GM18861 (cell line): ENCODE results near the gene NME3.
"Not testable (repeated sequence)": the region's sequence is repeated elsewhere in the genome, so short reads cannot be mapped to it uniquely, and the experiment has no call there.

ENCODE experiments used
- ATAC-seq: cut with Tn5 transposase; IDR thresholded peaks from one replicate; pipeline ENCODE4 v1.9.1; 2021; ENCODE audit not compliant: unreplicated experiment

NME3 gene

DNA sequence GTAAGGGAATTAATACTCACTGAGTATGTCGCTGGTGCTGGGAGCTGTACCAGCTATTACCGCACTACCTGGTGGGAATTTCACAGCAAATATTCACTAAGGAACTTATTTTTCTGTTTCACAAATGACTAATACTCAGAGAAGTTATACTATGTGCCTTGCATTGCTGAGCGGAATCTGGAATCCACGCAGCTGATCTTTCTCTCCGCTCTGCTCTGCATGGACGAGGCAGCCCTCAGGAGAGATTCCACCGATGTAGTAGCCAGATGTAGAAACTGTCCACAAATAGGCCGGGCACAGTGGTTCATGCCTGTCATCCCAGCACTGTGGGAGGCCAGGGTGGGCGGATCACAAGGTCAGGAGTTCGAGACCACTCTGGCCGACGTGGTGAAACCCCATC, 17.1 kb downstream of the NME3 start:
- no peak for ATAC-seq

DNA sequence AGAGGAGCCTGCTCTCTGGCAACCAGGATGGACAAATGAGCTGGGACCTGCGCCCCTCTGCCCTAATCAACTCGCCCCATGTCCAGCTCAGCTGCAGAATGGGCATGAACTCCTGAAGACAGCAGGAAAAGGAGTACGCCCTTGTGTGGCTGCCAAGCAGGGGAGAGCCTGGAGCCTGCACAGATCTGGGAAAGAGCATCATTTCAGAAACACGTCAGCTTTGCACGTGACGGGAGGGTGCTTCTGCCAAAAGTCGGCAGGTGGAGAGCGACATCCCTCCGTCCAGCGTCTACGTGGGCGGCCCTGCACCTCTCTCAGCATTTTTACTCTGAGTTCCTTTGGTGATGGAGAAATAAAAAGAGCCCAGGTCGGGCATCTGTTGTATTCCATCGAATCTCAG, 18.5 kb downstream of the NME3 start:
- no peak for ATAC-seq

DNA sequence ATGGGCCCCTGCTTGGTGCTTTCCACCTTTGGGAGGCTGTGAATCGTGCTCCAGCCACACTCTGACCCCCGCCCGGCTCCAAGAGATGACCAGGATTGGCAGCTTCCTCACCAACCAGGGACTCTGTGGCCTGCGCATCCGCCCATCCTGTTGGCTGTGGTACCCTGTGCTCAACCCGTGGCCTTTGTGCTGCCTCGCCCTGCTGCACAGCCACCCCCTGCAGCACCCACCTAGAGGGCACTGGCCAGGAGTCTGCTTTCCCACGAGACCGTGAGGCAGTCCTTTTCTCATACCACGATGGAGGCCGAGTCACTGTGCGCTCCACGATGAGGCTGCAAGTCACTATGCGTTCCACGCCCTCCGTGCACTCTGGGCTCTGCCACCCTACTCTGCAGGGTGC, 19.4 kb downstream of the NME3 start:
- no peak for ATAC-seq

DNA sequence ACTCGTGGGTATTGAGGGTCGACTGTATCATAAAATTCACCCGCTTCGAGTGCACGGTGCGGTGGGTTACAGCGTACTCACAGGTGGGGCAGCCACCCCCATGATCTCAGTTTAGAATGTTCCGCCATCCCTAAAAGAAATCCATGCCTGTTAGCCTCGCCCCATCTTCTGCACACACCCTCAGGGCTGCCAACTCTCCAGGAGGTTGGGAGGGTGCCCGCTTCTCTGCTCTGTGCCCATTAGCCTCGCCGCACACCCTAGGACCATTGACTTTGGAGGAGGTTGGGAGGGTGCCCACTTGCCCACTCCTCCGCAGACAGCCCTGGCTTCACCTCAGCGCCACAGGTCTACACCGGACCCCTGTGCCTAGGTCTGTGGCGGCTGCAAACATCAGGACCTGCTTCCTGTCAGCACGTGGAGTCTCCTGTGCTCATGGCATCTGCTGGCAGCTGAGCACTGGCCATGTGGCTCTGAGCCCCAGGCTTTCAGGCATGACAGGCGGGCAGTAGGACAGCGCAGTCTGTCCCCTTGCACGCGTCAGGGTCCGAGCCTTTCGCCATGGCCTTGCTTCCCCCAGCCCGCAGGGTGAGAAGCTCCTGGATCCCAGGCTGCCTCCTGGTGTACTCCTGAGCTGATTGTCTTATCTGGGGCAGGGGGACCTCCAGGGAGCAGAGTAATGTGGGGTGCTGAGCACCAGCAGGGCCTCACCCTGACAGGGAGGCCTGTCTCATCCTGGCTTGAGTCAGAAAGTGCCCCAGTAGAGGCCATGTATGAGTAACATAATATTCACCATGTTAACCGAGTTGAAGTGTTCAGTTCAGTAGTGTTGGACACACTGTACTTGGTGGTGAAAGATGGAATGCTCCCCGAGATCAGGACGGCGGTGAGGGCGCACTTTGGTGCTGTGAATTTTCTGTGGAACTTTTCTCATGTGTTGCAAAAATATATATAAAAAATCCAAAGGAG, 21.9 kb downstream of the NME3 start:
- no peak for ATAC-seq

DNA sequence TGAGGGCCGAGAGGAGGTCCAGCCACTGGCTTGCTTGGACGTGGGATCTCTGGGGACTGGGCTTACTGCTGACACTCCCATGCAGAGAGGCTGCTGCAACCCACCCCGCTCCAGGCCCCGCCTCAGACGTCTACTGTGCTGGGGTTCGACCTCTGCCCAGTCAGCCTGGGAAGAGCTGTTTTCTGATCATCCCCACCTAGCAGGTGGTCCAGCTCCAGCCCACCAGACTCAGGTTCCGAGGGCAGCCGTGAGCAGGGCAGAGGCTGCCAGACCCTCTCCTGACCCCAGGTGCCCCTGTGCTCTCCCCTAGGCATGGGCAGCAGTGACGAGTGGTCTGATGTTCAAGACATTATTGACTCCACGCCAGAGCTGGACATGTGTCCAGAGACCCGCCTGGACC, 23.4 kb downstream of the NME3 start:
- ATAC-seq: no peak

DNA sequence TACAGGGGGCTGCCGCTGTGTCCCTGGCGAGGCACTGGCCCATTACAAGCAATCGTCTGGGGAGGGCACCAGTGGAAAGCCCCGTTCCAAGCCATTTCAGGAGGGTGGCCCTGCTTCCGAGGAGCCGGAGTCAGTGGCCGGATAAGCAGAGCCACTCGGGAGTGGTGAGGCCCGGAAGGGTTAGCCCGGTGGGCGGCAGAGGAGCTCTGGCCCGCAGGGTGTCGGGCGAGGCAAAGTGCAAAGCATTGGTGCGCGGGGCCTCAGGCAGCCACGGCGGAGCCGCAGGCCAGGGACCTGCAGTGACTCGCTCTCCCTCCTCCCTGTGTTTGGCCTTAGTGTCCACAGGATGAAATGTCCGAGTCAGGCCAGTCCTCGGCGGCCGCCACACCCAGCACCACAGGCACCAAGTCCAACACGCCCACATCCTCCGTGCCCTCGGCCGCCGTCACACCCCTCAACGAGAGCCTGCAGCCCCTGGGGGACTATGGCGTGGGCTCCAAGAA, 24.6 kb downstream of the NME3 start:
- no peak for ATAC-seq

DNA sequence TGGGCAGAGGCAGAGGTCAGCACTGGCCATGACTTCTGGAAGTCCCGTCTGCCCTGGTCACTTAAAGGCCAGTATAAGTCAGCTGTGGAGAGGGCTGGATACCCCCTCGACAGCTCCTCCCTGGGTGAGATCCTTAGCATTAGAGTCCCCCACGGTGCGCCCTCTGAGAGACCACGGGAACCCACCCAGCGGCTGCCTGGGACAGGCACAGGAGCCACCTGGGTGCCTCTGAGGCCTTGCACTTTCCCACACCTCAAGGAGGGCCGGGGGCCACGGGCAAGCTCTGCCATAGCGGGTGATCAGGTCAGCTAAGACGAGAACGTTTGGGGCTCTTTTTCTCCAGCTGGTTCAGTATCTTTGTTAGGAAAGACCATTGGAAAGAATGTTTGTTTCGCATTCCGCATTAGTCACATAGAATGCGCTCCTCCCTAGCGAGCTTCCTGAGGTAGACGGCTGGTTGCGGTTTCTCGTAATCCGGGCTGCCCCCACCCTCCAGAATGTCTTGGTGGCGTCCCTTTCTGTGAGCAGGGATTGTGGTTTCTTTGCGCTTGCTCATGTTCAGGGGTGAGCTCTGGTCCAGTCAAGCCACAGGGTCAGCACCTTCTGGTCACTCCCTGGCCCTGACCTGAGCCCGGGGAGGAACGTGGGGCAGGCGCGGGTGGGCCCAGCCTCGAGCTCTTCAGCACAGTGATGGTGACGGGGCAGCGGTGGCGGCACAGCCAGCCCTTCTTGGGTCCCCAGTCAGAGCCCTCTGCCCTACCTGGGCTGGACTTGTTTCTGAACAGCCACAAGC, 25.2 kb downstream of the NME3 start:
- no peak for ATAC-seq

DNA sequence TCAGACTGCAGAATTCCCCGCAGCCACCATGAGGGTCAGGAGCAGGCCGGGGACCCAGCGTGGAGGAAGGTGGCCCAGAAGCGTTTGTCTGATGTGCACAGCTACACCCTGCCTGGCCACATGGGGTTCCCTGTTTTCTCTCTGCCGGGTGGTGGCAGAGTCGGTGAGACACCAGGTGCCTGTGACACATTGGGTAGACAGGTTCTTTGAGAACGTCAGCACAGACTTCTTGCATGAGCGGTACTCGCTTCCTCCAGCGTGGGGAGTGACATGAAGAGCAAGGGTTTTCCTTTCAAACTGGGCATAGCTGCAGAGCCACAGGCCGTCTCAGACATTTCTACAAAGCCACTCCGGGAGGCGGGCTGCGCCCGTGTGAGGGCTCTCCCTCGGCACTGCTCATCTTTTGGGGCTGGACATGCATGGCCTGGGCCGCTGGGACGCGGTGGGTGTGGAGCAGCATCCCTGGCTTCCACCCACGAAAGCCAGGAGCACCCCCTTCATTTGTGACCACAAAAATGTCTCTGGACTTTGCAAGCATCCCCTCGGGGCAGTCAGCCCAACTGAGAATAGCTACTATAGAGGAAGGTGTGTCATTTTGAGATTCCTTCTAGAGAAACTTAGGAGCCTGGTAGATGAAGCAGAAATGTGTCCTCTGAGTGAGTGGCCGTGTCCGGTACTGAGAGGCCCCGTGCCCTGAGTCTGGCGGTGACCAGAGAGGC, 26.0 kb downstream of the NME3 start:
- no peak for ATAC-seq

DNA sequence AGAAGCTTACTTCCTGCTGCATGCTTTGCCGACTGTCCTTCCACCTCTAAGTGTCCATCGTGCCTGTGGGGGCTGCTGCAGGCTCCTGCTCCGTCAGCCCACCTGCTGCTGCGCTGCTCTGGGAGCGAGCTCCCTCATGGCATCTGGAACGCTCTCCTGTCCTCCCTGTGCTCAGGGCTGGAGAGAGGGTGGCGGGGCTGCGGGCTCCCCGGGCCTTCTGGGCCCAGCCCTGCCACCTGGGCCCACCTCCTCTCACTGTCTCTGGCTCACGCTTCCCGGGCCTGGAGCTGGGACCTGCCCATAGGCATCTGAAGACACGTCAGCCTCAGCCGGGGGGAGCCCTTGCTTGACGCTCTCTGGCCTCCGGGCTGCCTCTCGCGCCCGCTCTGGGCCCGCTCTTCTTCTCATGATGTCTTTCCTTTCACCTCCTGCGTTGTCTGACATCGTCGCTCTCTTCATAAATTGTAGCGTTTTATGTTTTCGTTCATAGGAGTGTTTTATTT, 27.0 kb downstream of the NME3 start:
- ATAC-seq: no peak

DNA sequence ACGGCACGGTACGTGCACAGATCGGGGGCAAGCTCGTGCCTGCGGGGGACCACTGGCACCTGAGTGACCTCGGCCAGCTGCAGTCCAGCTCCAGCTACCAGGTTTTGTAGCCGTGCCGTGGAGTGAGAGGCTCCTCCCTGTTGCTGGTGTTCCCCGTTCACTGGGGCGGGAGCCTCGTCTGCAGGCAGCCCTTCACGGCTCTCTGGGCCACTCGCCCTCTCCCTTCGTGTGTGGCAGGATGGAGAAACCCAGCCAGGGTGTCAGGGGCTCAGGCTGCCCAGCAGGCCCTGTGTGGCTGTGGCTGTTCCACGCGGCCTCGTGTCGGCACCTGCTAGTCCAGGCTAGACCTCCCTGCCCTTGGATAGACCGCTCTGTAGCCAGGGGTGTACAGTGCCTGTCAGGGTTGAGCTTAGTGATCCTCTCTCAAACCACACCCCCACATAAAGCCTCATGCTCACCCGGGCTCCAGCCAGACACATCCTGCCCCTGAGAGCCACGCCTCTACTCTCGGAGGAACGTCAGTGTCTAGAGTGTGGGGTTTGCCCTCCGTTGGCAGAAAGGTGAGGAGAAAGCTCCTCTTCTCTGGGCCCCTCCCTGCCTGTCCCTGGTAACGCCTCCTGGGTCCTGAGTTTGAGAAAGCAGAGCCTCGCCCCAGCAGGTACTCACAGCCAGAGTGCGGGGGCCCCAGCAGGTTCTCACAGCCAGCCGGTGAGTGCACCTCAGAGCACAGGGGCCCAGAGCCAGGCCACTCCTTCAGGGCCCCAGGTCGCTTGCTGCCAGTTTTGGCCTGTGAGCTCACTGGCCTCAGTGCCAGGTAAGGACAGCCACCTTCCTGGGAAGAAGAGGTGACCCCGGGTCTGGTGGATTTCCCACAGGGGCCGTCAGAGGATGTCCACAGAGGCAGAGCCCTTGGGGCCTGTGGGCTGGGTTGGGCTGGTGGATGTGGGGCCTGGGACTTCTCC, 27.7 kb downstream of the NME3 start:
- ATAC-seq: no peak

DNA sequence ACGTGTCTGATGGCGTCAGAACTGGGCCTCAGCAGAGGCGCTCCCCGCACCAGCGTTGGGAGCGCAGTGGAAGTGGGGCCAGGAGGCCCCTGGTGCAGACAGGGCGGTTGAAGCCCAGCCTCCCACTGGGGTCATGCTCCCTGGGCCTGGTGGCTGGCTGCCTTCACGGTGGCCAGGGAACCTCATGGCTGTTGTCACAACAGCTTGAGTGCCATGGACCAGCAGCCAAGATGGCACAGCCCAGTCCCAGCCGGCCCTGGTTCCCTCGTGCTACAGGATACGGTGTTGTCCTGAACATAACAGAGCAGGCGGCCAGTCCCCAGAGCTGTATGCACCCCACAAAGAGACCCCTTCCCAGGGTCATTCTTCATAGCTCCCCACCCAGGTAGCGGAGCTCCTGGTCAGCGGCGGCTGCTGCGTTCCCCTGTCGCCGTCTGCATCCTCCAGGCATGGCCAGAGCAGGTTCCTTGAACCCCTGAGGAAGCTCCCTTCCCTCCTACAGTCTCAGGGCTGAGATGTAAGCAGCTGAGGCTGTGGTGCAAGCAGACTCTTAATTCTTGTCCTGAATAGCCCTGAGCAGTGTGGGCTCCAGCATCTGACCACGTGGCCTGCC, 29.7 kb downstream of the NME3 start:
- ATAC-seq: no peak

DNA sequence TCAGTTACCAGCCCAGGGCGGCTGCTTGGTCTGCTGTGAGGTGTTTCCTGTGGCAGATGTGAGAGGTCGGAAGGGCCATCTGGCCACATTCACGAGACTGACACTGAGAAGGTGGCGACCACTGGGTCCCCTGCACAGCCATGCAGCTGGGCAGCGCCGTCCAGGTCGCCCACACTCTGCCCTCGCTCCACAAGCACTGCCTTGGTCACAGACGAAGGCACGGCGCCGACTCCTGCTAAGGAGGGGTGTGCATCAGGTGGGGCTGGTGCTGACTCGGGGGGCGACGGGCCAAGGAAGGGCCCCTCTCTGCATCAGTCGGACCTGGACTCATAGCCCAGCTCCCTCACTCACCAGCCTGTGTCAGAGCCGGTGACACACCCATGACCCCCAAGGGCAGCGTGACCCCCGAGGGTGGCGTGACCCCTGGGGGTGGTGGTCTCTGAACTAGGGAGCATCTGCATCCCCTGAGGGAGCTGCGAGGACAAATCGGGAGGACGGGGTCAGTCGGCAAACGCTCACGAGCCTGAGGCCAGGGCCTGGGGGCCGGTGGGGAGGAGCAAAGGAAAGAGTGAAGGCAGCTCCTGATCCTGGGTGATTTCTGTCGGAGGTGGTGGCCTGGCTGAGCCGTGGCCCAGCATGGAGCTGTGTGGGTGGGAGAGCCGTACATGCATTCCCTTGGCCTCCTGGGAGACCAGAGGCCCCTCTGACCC, 30.4 kb downstream of the NME3 start:
- ATAC-seq: no peak

DNA sequence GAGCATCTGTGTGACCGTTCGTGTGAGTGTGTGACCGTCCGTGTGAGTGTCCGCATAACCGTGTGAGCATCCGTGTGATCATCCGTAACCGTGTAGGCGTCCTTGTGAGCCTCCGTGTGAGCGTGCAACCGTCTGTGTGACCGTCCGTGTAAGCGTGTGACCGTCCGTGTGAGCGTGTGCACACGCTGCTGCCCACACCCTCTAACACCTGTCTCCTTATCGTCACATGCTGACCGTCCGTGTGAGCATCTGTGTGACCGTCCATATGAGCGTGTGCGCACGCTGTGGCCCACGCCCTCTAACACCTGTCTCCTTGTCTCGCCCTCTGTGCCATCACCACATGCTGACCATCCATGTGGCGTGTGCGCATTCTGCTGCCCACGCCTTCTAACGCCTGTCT, 31.1 kb downstream of the NME3 start:
- ATAC-seq: no peak

DNA sequence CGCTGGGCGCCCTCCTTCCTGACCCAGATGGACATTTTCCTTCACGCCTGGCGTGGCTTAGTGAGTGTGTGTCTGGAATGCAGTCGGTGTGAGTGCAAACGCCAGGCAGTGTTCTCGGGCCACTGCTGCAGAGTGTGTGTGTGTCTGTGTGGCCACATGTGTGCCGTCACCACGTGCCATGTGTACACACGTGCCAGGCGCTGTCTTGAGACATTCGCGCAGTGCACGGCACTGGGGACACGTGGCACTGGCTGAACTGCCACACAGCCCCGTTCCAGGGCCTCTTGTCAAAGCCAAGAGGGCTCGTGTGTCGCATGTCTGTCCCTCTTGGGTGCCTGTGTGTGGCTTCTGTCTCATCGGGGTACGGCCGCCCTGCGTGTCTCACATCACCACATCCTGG, 36.5 kb downstream of the NME3 start:
- no peak for ATAC-seq

DNA sequence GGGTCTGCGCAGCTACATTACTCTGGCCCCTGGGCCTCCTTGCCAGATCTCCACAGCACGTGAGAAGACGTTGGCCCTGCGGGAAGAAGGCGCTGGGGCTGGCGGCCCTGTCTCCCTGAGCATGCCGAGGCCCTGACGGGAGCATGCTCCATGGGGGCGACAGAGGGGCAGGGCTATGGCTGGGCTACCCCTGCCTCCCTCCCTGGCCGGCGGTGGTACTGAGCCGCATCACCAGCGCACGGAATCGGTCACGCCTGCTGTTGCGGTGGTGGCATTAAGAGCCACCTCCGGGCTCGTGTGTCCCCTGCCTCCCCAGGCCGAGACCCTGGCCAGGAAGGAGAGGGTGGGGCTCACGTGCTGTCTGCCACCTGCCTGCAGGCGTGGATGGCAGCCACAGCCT, 37.2 kb downstream of the NME3 start:
- ATAC-seq: no peak

DNA sequence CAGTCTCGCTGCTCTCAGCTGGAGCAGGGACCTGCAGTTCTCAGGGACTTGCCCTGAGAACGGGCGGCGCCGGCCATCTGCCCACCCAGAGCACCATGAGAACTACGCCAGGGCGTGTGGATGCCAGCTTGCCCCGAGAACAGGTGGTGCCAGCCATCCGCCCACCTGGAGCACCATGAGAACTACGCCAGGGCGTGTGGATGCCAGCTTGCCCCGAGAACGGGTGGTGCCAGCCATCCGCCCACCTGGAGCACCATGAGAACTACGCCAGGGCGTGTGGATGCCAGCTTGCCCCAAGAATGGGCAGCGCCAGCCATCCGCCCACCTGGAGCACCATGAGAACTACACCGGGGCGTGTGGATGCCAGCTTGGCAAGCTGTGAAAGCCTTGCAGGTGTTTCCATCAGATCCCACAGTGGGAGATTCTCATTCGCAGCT, 38.8 kb downstream of the NME3 start:
- ATAC-seq: not testable (repeated sequence)

DNA sequence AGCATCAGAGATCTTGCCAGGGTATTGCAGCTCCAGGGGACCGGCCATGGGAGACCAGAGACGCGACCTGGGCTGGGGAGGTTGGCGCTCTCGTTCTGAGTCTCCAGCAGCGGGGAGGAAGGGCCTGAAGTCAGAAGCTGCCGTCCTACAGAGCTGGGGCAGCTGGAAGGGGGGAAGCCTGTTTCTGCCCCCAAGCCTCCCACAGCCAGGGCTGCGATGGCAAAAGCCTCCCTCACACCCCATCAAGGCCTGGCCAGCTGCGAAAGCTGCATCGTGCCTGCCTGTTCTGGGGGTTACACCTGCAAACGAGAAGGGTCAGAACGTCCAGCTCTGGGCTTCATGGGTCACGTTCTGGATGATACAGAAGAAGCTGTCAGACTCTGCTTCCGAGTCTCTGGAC, 39.3 kb downstream of the NME3 start:
- ATAC-seq: no peak

DNA sequence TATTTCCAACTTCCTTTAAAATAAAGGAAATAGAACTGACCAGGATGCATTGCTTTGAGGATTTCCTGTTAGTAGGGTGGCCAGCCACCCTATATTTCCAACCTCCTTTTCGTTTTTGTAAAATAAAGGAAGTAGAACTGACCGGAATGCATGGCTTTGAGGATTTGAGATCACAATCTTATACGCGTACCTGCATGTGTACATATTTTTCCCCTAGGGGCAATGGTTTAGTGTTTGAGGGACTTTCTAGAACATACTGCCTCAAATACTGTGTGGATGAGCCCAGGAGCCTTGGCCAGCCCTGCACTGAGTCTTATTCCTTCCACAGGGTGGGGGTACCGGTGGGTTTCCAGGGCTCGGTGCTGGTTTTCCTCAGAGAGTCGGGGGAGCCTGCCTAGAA, 39.7 kb downstream of the NME3 start:
- no peak for ATAC-seq

DNA sequence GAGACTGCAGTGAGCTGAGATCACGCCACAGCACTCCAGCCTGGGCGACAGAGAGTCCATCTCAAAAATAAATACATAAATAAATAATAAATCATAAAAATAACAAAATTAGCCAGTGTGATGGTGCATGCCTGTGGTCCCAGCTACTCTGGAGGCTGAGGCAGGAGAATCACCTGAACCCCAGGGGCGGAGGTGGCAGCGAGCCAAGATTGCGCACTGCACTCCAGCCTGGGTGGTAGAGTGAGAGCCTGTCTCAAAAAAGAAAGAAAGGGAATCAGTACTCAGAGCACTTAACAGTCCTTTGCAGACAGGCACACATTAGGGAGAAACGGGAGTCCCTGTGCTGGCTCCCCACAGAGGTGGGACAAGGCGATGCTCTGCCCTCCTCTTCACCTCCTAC, 40.3 kb downstream of the NME3 start:
- ATAC-seq: no peak
